Smooth muscle cell (in vitro differentiated cells): ENCODE results near the gene IL25. TPM values are rescaled to one million over a fixed set of nuclear protein-coding genes. Genes with fewer than 3 reads are reported as not detected.
A peak's percentile ranks its signal among the peaks of the same experiment; 100 is the strongest.

ENCODE experiments used
- DNase-seq: peaks from one replicate; lab custom pipeline; 2025; ENCODE audit not compliant: unreplicated experiment; lab: John Stamatoyannopoulos, UW
- H2AFZ ChIP-seq: fragments of 200-600 bp; sonication (generic); 2 replicates; pipeline ENCODE4 v1.6.0; 2016; ENCODE audit warnings: antibody characterized with exemption, low read depth, mild to moderate bottlenecking
- H3F3A ChIP-seq: fragments of 200-600 bp; sonication (generic); 2 replicates; pipeline ENCODE4 v1.6.0; 2017; ENCODE audit warnings: antibody characterized with exemption, low read depth
- H3K27ac ChIP-seq: fragments of 200-600 bp; sonication (generic); 2 replicates; pipeline ENCODE4 v1.5.1; 2016; ENCODE audit warnings: low read depth, mild to moderate bottlenecking
- H3K27me3 ChIP-seq: fragments of 200-600 bp; sonication (generic); 2 replicates; pipeline ENCODE4 v1.6.1; 2016; ENCODE audit warnings: low read depth, mild to moderate bottlenecking
- H3K36me3 ChIP-seq: fragments of 200-600 bp; sonication (generic); 2 replicates; pipeline ENCODE4 v1.5.1; 2016; ENCODE audit warnings: low read depth
- H3K4me1 ChIP-seq: fragments of 200-600 bp; sonication (generic); 2 replicates; pipeline ENCODE4 v1.5.1; 2016; ENCODE audit warnings: low read depth
- H3K4me2 ChIP-seq: fragments of 200-600 bp; sonication (generic); 2 replicates; pipeline ENCODE4 v1.6.0; 2016; ENCODE audit warnings: mild to moderate bottlenecking
- H3K4me3 ChIP-seq: fragments of 200-600 bp; sonication (generic); 2 replicates; pipeline ENCODE4 v1.5.1; 2016; ENCODE audit warnings: mild to moderate bottlenecking
- H3K79me2 ChIP-seq: fragments of 200-600 bp; sonication (generic); 2 replicates; pipeline ENCODE4 v1.6.0; 2016; ENCODE audit warnings: low read depth, mild to moderate bottlenecking
- H3K9ac ChIP-seq: fragments of 200-600 bp; sonication (generic); 2 replicates; pipeline ENCODE4 v1.6.0; 2016; ENCODE audit warnings: low read depth
- H3K9me3 ChIP-seq: fragments of 200-600 bp; sonication (generic); replicated peaks from 2 replicates; pipeline ENCODE4 v1.5.1; 2016; ENCODE audit warnings: low read depth
- H4K20me1 ChIP-seq: fragments of 200-600 bp; sonication (generic); 2 replicates; pipeline ENCODE4 v1.6.0; 2016; ENCODE audit warnings: low read depth
- WGBS: methylation state at CpG from one replicate; pipeline ENCODE4 v1.1.7; 2016; ENCODE audit warnings: low lambda C conversion rate; 5-methylcytosine and 5-hydroxymethylcytosine counted together
- polyA plus RNA-seq: library from polyadenylated mRNA; unstranded; fragments of >200 nt; fragmentation: Nextera tagmentation; extraction: Ambion mirVana; gene quantifications from 2 replicates; pipeline ENCODE4 v1.2.1, GENCODE V29; 2016
- total RNA-seq: library from RNA; depleted of rRNA; stranded (reverse); fragments of >200 nt; gene quantifications from 2 replicates; pipeline ENCODE4 v1.2.3, GENCODE V29; 2014
- TF ChIP-seq, protein P1 (sequence below): fragments of 200-600 bp; sonication (generic); IDR thresholded peaks from 2 replicates; pipeline ENCODE4 v1.5.1; 2017; ENCODE audit warnings: borderline replicate concordance, mild to moderate bottlenecking, antibody characterized with exemption; ENCODE audit not compliant: insufficient read depth, poor library complexity, severe bottlenecking

Gene IL25
- total and polyA plus RNA-seq, 2 experiments from 2014 or later = not detected

DNA sequence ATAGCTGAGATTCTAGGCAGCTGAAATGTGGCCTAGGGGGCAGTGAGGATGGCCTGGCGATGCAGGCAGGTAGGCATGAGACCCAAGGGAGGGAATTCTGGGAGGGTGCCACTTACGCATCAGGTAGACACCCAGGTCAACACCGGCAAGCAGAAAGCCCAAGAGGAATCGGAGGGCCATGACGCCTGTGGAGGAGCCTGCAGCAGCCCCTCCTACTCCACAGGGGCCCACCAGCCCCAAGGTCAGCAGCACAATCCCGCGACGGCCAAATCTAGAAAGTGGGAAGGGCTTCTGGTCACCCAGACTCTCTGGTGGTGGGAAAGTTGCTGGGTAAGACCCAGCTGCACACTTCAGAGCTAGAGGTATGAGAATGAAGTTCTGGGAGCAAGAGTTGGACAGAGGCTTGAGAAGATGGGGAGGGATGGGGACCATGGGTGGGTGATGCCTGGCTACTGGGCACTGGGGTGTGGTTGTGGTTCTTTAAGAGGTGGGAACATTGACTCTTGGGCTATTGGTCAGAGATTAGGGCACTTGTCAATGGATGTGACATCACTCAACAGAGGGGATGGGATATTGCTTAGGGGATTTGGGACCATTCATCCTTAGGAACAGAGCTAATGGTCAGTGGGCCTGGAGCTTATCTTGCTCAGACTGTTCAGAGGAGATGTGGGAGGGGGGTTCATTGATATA is 23.3 kb upstream of the IL25 start:
- Histone ChIP-seq H3K79me2 (no peaks in the 10 kb centered on the region), H3K4me3 (no peak overlapping the region), H3F3A (peaks cover 14% of the 10 kb centered on the region), H3K9ac (no peak overlapping the region), H2AFZ (no peak overlapping the region), H4K20me1 (peaks cover 6% of the 10 kb centered on the region), H3K4me1 (peaks cover 4% of the 10 kb centered on the region), H3K36me3 (no peaks in the 10 kb centered on the region), H3K27ac (no peak overlapping the region), H3K27me3 (no peaks in the 10 kb centered on the region), H3K9me3 (no peaks in the 10 kb centered on the region), H3K4me2 (no peak overlapping the region)
- 96% methylated on average over 8 of the region's 8 CpGs for WGBS
- no peak for DNase-seq
- TF ChIP-seq, protein P1, sequence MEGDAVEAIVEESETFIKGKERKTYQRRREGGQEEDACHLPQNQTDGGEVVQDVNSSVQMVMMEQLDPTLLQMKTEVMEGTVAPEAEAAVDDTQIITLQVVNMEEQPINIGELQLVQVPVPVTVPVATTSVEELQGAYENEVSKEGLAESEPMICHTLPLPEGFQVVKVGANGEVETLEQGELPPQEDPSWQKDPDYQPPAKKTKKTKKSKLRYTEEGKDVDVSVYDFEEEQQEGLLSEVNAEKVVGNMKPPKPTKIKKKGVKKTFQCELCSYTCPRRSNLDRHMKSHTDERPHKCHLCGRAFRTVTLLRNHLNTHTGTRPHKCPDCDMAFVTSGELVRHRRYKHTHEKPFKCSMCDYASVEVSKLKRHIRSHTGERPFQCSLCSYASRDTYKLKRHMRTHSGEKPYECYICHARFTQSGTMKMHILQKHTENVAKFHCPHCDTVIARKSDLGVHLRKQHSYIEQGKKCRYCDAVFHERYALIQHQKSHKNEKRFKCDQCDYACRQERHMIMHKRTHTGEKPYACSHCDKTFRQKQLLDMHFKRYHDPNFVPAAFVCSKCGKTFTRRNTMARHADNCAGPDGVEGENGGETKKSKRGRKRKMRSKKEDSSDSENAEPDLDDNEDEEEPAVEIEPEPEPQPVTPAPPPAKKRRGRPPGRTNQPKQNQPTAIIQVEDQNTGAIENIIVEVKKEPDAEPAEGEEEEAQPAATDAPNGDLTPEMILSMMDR = no peak

DNA sequence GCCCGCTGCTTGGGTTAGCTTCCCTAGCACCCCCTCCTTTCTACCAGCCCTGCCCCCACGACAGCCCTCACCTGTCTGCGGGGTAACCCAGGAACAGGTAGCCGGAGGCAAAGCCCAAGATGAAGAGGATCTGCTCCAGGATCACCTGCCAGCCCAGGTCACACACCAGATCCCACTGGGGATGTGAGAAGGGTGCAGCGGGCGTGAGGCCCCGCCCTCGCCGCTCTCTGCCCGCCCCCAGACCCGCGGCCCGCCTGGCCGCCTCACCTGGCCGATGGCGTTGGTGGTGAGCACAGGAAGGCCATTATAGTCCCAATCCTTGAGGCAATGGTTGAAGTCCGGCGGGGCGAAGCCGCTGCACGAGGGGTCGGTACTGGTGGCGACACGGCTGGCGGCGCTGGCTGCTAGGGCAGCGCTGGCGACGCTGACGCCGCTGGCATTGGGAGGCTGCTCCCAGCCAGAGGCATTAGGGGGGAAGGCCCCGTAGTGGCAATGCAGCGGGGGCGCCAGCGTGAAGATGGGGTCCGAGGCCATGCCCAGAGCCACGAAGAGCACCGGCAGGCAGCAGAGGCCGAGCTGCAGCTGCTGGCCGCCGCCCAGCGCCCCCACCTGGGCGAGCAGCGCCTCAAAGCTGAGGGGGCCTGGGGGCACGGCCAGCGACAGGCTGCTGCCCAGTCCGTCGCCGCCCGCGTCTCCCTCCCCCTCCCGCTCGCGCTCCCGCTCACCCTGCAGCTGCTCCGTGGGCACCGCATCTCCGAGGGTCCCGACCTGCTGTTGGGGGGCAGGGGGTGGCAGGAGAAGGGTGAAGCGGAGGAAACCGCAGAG is 20.7 kb upstream of the IL25 start:
- TF ChIP-seq, protein P1 = peak; percentile 17
- Histone ChIP-seq H3K9ac (peak overlapping the region; percentile 64), H2AFZ (no peak overlapping the region), H3F3A (peaks cover 27% of the 10 kb centered on the region), H3K27me3 (no peaks in the 10 kb centered on the region), H3K27ac (peak overlapping the region; percentile 63), H3K36me3 (no peaks in the 10 kb centered on the region), H3K79me2 (no peaks in the 10 kb centered on the region), H3K4me1 (peaks cover 4% of the 10 kb centered on the region), H4K20me1 (peaks cover 6% of the 10 kb centered on the region), H3K9me3 (no peaks in the 10 kb centered on the region), H3K4me2 (peak overlapping the region; percentile 99), H3K4me3 (peak overlapping the region; percentile 91)
- no peak for DNase-seq
- WGBS = 7% methylated on average over 46 of the region's 61 CpGs

DNA sequence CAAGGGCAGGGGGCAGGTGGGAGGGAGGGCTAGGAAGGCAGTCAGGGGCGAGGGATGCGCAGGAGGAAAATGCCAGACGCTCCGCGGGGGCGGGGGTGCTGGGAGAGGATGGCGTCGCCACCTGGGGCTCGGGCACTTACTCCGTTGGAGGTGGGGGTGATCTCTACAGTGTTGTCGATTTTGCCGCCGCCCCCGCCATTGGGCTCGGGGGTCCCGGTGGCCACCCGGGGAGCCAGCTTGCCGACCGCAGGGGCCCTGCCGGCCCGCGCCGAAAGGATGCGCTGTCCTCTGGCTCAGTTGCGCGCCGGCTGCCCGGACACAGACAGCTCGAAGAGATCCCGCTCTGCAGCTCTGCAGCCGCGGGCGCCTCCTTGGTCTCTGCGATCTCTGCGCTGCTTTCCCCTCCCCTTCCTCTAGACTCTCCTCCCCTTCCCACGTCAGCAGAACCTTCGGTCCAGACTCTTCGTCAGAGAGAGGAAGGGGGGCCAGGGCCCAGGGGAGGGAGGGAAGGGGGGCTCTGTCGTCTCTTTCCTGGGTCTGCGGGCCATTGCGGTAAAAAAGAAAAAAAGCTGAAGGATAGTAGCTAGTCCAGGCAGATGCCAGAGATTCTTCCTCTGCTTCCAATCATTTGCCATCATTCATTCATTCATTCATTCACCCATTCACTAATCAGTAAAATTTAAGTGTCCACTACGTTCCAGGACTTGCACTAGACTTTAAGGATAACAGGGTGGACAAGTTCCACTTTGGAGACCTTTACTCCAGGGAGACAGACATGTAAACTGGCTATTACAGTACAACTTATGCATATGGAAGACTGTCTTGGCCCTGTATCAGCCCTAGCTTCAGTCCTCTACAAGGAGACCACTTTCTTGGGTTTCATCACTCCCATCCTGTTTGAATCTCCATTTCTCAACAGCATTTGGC is 19.8 kb upstream of the IL25 start, which contains the start of gene SLC22A17:
SLC22A17 (minus strand) TSS at position 382 of the 927 bp plus-strand sequence.
- Histone ChIP-seq H3K4me3 (peak within 1 kb of the TSS; percentile 91), H3K9ac (peak within 1 kb of the TSS; percentile 64), H3K9me3 (no peaks in the 10 kb centered on the region), H3K4me1 (peaks cover 4% of the 10 kb centered on the region), H3K27ac (peak within 1 kb of the TSS; percentile 63), H3K4me2 (peak within 1 kb of the TSS; percentile 99), H2AFZ (no peak within 1 kb of the TSS), H4K20me1 (peaks cover 6% of the 10 kb centered on the region), H3K27me3 (no peaks in the 10 kb centered on the region), H3F3A (peaks cover 29% of the 10 kb centered on the region), H3K79me2 (no peaks in the 10 kb centered on the region), H3K36me3 (no peaks in the 10 kb centered on the region)
- DNase-seq = peak; percentile 44
- TF ChIP-seq, protein P1 = no peak
- WGBS = 2% methylated on average over 23 of the region's 42 CpGs
